Ecto neural progenitor cell (in vitro differentiated cells): ENCODE data around the gene SPOCK1.

Experiments
- DNase-seq: peaks from one replicate; pipeline ENCODE4 v3.0.0-alpha.2; 2018; ENCODE audit warnings: low spot score

The SPOCK1 gene

GRCh38 chr5:137492331-137492730, 6.8 kb downstream of the SPOCK1 start:
- no peak for DNase-seq

- no peak for DNase-seq
Observed at GRCh38 chr5:137491121-137491520, 8.0 kb downstream of the SPOCK1 start.

GRCh38 chr5:137490591-137490990, 8.5 kb downstream of the SPOCK1 start:
- no peak for DNase-seq

GRCh38 chr5:137488974-137489373, 10.2 kb downstream of the SPOCK1 start:
- no peak for DNase-seq

GRCh38 chr5:137488516-137488915, 10.6 kb downstream of the SPOCK1 start:
- no peak for DNase-seq

- no peak for DNase-seq
Observed at GRCh38 chr5:137487600-137487999, 11.5 kb downstream of the SPOCK1 start.

GRCh38 chr5:137486707-137487106, 12.4 kb downstream of the SPOCK1 start:
- no peak for DNase-seq

- no peak for DNase-seq
Observed at GRCh38 chr5:137481596-137481995, 17.5 kb downstream of the SPOCK1 start.

GRCh38 chr5:137478043-137478442, 21.1 kb downstream of the SPOCK1 start:
- no peak for DNase-seq

- DNase-seq, result no peak
Observed at GRCh38 chr5:137470921-137471220, 28.3 kb downstream of the SPOCK1 start.

- no peak for DNase-seq
Observed at GRCh38 chr5:137470111-137470920, 28.8 kb downstream of the SPOCK1 start.

- no peak for DNase-seq
Observed at GRCh38 chr5:137466889-137467288, 32.2 kb downstream of the SPOCK1 start.

GRCh38 chr5:137465930-137466329, 33.2 kb downstream of the SPOCK1 start:
- no peak for DNase-seq

- no peak for DNase-seq
Observed at GRCh38 chr5:137462816-137463520, 36.2 kb downstream of the SPOCK1 start.

- DNase-seq, result no peak
Observed at GRCh38 chr5:137462265-137462590, 36.9 kb downstream of the SPOCK1 start.

- no peak for DNase-seq
Observed at GRCh38 chr5:137461391-137462264, 37.5 kb downstream of the SPOCK1 start.

- DNase-seq, result no peak
Observed at GRCh38 chr5:137454671-137455070, 44.5 kb downstream of the SPOCK1 start.

GRCh38 chr5:137453483-137454080, 45.5 kb downstream of the SPOCK1 start:
- no peak for DNase-seq

- no peak for DNase-seq
Observed at GRCh38 chr5:137450759-137451158, 48.4 kb downstream of the SPOCK1 start.

- no peak for DNase-seq
Observed at GRCh38 chr5:137448868-137449267, 50.3 kb downstream of the SPOCK1 start.

- no peak for DNase-seq
Observed at GRCh38 chr5:137446615-137447014, 52.5 kb downstream of the SPOCK1 start.

- no peak for DNase-seq
Observed at GRCh38 chr5:137446151-137446550, 53.0 kb downstream of the SPOCK1 start.
